Kidney (tissue), 14 donors: ENCODE measurements around the gene SKOR2. TPM values are rescaled to one million over a fixed set of nuclear protein-coding genes. Genes with fewer than 3 reads are reported as not detected.
"Not testable (repeated sequence)": the region's sequence is repeated elsewhere in the genome, so short reads cannot be mapped to it uniquely, and the experiment has no call there.

Source experiments
- DNase-seq, 5 donors: peaks; one replicate each; pipeline ENCODE4 v3.0.0-alpha.2; 2013 to 2020
- FAIRE-seq: peaks from 2 replicates; lab custom pipeline; 2012; peaks lifted over from hg19 to GRCh38; lab: Jason Lieb, UNC
- H3K27ac ChIP-seq, 2 donors: one replicate each; pipeline ENCODE4 v1.7.0; 2013; ENCODE audit warnings: low read depth in 2 of 2, low read length in 2 of 2, inconsistent platforms in 1 of 2
- H3K27me3 ChIP-seq: one replicate; pipeline ENCODE4 v1.7.1; 2013; ENCODE audit warnings: low read length, inconsistent platforms; ENCODE audit not compliant: control insufficient read depth, insufficient read depth
- H3K36me3 ChIP-seq, 3 donors: one replicate each; pipeline versions ENCODE4 v1.7.0 to v1.7.1; 2013; ENCODE audit warnings: low read length in 3 of 3, control low read depth in 1 of 3, inconsistent platforms in 1 of 3; ENCODE audit not compliant: insufficient read depth in 3 of 3, control insufficient read depth in 2 of 3
- H3K4me1 ChIP-seq, 3 donors: one replicate each; pipeline versions ENCODE4 v1.7.0 to v1.7.1; 2013; ENCODE audit warnings: low read length in 3 of 3, inconsistent platforms in 1 of 3, low read depth in 1 of 3; ENCODE audit not compliant: control insufficient read depth in 2 of 3, insufficient read depth in 2 of 3
- H3K4me3 ChIP-seq, 3 donors: one replicate each; pipeline versions ENCODE4 v1.7.0 to v1.8.1; 2013; ENCODE audit warnings: low read length in 3 of 3, control low read depth in 1 of 3, inconsistent platforms in 1 of 3
- H3K9ac ChIP-seq, 3 donors: one replicate each; pipeline versions ENCODE4 v1.7.0 to v1.7.1; 2013; ENCODE audit warnings: low read length in 3 of 3, control low read depth in 1 of 3, inconsistent platforms in 1 of 3
- H3K9me3 ChIP-seq, 3 donors: one replicate each; pipeline versions ENCODE4 v1.7.0 to v1.7.1; 2013; ENCODE audit warnings: low read length in 3 of 3, control low read depth in 1 of 3, inconsistent platforms in 1 of 3; ENCODE audit not compliant: control insufficient read depth in 2 of 3, insufficient read depth in 1 of 3
- CTCF ChIP-seq: IDR thresholded peaks from 3 replicates; pipeline ENCODE4 v1.5.1; 2012; ENCODE audit warnings: mild to moderate bottlenecking, moderate library complexity, borderline replicate concordance; ENCODE audit not compliant: insufficient read depth; ENCODE audit errors: extremely low read depth
- intact Hi-C: fragments of 100-400 bp; cut with DNase I; formaldehyde crosslinking; loops from one replicate; pipeline ENCODE4 v1.11.1; 2022
- polyA plus RNA-seq: library from polyadenylated mRNA; stranded (reverse); fragments of 350-450 nt; fragmentation: Illumina TruSeq; extraction: RNeasy Lipid Tissue Mini Kit (QIAGEN cat#74804); gene quantifications from one replicate; pipeline ENCODE4 v1.2.3, GENCODE V29; 2014; ENCODE audit warnings: low read depth, low replicate concordance; ENCODE audit not compliant: insufficient read depth
- total RNA-seq: library from RNA; stranded (reverse); fragmentation: NEBNext Ultra II Directional; extraction: Animal tissue kit (Norgen Biotek cat#: 25700); gene quantifications from one replicate; pipeline ENCODE4 v1.2.1, GENCODE V29; 2021
- donor health status: control.
- donor health status: control.
- donor health status: control.
- donor health status: control.
- donor health status: control.
- donor health status: DM: yes; HTN: yes; CAD: no.
- donor health status: Normal renal cell carcinoma (clear cell type).

Gene SKOR2
- total and polyA plus RNA-seq, 2 donors from 2014 or later = not detected

DNA sequence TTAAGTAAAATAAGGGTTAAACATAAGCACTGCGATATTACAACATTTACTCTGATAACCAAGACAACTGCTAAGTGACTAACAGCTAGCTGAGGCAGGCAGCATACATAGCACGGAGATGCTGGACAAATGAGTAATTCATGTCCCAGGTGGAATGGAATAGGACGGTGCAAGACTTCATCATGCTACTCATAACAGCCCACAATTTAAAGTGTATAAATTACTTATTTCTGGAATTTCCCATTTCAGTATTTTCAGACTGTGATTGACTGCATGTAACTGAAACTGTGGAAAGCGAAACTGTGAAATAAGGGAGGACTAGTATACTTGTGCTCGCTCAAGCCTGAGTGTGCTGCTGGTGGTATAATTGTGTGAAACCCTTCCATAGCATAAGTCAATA is 88.2 kb downstream of the SKOR2 start:
- Histone ChIP-seq H3K4me3 (peak overlapping the region in 1 of 3 donors; percentile 6), H3K36me3 (no peaks in the 10 kb centered on the region), H3K4me1 (no peaks in the 10 kb centered on the region), H3K27me3 (no peaks in the 10 kb centered on the region), H3K27ac (no peak overlapping the region), H3K9ac (no peak overlapping the region), H3K9me3 (no peaks in the 10 kb centered on the region)
- peak in 2 of 5 donors; percentile 40 to 42 for DNase-seq
- no peak for FAIRE-seq
- intact Hi-C loops = no loop called here
- no peak for TF ChIP-seq CTCF

DNA sequence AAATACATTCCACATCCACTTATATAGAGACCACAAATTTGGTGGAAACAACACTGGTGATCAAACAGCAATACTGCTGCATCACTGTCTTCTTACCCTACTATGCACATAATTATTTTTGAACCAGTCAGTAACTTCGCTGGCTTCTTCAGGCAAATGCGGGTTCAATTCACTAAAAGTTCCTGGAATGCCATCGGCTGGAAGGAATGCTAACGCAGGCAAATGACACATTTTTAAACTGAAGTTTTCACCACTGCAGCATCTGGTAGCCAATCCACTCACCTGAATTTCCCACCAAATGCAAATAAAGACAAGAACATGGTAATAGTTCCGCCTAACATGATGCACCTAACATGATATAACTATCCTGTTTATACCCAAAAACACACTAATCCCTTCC is 91.2 kb downstream of the SKOR2 start:
- DNase-seq = no peak
- no peak for TF ChIP-seq CTCF

DNA sequence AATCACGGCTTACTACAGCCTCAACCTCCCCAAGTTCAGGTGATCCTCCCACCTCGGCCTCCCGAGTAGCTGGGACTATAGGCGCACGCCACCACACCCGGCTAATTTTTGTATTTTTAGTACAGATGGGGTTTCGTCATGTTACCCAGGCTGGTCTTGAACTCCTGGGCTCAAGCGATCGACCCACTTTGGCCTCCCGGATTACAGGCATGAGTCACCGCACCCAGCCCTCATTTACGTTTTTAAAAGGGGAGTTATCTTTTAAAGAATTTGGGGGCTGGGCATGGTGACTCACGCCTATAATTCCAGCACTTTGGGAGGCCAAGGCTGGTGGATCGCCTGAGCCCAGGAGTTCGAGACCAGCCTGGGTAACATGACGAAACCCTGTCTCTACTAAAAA is 93.1 kb downstream of the SKOR2 start:
- H3K27me3 ChIP-seq, DNase-seq, H3K36me3 ChIP-seq, H3K4me1 ChIP-seq, H3K9me3 ChIP-seq, FAIRE-seq, intact Hi-C loops, H3K27ac ChIP-seq, H3K4me3 ChIP-seq, H3K9ac ChIP-seq: not testable (repeated sequence)

More for the DNA sequence above, 91.2 kb downstream of the SKOR2 start:
- no peaks in the 10 kb centered on the region for H3K4me1 ChIP-seq
- H3K27ac ChIP-seq = no peak overlapping the region
- no peak overlapping the region for H3K9ac ChIP-seq
- no peaks in the 10 kb centered on the region for H3K27me3 ChIP-seq
- no peak for FAIRE-seq
- no peaks in the 10 kb centered on the region for H3K36me3 ChIP-seq
- no peaks in the 10 kb centered on the region for H3K9me3 ChIP-seq
- intact Hi-C loops = no loop called here
- H3K4me3 ChIP-seq = no peak overlapping the region

Other genes starting within 250 kb of the SKOR2 start
- gene ELOA2, start 216.0 kb downstream of the SKOR2 start, total RNA-seq = not detected
- gene ELOA2, start 216.0 kb downstream of the SKOR2 start, polyA plus RNA-seq = not detected
- gene HDHD2, start 101.2 kb downstream of the SKOR2 start, total RNA-seq = 41.0 TPM
- gene HDHD2, start 101.2 kb downstream of the SKOR2 start, polyA plus RNA-seq = 46.2 TPM
- 14.4 TPM for gene IER3IP1, start 75.3 kb downstream of the SKOR2 start, total RNA-seq
- gene IER3IP1, start 75.3 kb downstream of the SKOR2 start, polyA plus RNA-seq = 31.9 TPM